GM23338 (cell line): ENCODE data around the gene PRPF19. TPM values are rescaled to one million over a fixed set of nuclear protein-coding genes. Genes with fewer than 3 reads are reported as not detected.

Experiments
- ATAC-seq: fragments of 200-7000 bp; cut with Tn5 transposase; 3 replicates; pipeline ENCODE4 v1.9.1; 2020
- DNase-seq: peaks from one replicate; pipeline ENCODE4 v3.0.0-alpha.2; 2015; ENCODE audit warnings: low spot score
- H2AFZ ChIP-seq: fragments of 200-600 bp; sonication (generic); 2 replicates; pipeline ENCODE4 v1.8.0; 2016; ENCODE audit warnings: antibody characterized with exemption, mild to moderate bottlenecking, moderate library complexity
- H3F3A ChIP-seq: fragments of 200-600 bp; sonication (generic); replicated peaks from 2 replicates; pipeline ENCODE4 v1.8.0; 2017; ENCODE audit warnings: antibody characterized with exemption, mixed run types, low read depth
- H3K27ac ChIP-seq: fragments of 200-600 bp; sonication (generic); 2 replicates; pipeline ENCODE4 v1.6.1; 2016; ENCODE audit warnings: low read depth
- H3K27me3 ChIP-seq: fragments of 200-600 bp; sonication (generic); 2 replicates; pipeline ENCODE4 v1.8.0; 2016; ENCODE audit warnings: mild to moderate bottlenecking, mixed run types, moderate library complexity; ENCODE audit not compliant: insufficient read depth
- H3K36me3 ChIP-seq: fragments of 200-600 bp; sonication (generic); 2 replicates; pipeline ENCODE4 v1.8.0; 2016; ENCODE audit warnings: mild to moderate bottlenecking; ENCODE audit not compliant: insufficient read depth
- H3K4me1 ChIP-seq: fragments of 200-600 bp; sonication (generic); 2 replicates; pipeline ENCODE4 v1.8.0; 2016; ENCODE audit warnings: mild to moderate bottlenecking, moderate library complexity; ENCODE audit not compliant: insufficient read depth
- H3K4me2 ChIP-seq: fragments of 200-600 bp; sonication (generic); 2 replicates; pipeline ENCODE4 v1.7.1; 2017; ENCODE audit warnings: mixed run types
- H3K4me3 ChIP-seq: fragments of 200-600 bp; sonication (generic); 2 replicates; pipeline ENCODE4 v1.6.1; 2016; ENCODE audit warnings: mixed run types
- H3K79me2 ChIP-seq: fragments of 200-600 bp; sonication (generic); replicated peaks from 2 replicates; pipeline ENCODE4 v1.8.0; 2017; ENCODE audit warnings: mild to moderate bottlenecking; ENCODE audit not compliant: insufficient read depth
- H3K9me2 ChIP-seq: fragments of 200-600 bp; sonication (generic); 2 replicates; pipeline ENCODE4 v1.8.0; 2017; ENCODE audit not compliant: insufficient read depth
- H4K20me1 ChIP-seq: fragments of 200-600 bp; sonication (generic); replicated peaks from 2 replicates; pipeline ENCODE4 v1.8.0; 2017; ENCODE audit warnings: mild to moderate bottlenecking; ENCODE audit not compliant: insufficient read depth
- H3K27ac Mint-ChIP-seq: 2 replicates; pipeline ENCODE4 v1.8.0; 2020; ENCODE audit warnings: inconsistent platforms, mild to moderate bottlenecking, moderate library complexity, mixed read lengths
- H3K27me3 Mint-ChIP-seq: 3 replicates; pipeline ENCODE4 v1.8.0; 2022; ENCODE audit warnings: low read depth, mild to moderate bottlenecking, moderate library complexity, mixed read lengths, inconsistent platforms; ENCODE audit not compliant: insufficient read depth, poor library complexity
- H3K36me3 Mint-ChIP-seq: 3 replicates; pipeline ENCODE4 v1.8.0; 2021; ENCODE audit warnings: low read depth, mild to moderate bottlenecking, inconsistent platforms, moderate library complexity, mixed read lengths
- H3K4me1 Mint-ChIP-seq: 3 replicates; pipeline ENCODE4 v1.8.0; 2020; ENCODE audit warnings: mild to moderate bottlenecking, inconsistent platforms, mixed read lengths
- H3K4me3 Mint-ChIP-seq: 3 replicates; pipeline ENCODE4 v1.8.0; 2021; ENCODE audit warnings: moderate library complexity, mild to moderate bottlenecking, inconsistent platforms, mixed read lengths
- H3K9me3 Mint-ChIP-seq: 3 replicates; pipeline ENCODE4 v1.8.0; 2020; ENCODE audit warnings: moderate library complexity, mild to moderate bottlenecking, inconsistent platforms, mixed read lengths
- NANOG ChIP-seq: IDR thresholded peaks from 2 replicates; pipeline ENCODE4 v1.6.1; 2016; ENCODE audit warnings: antibody characterized with exemption, borderline replicate concordance
- STAT1 ChIP-seq: IDR thresholded peaks from one replicate; pipeline ENCODE4 v1.6.1; 2016; ENCODE audit warnings: antibody characterized with exemption; ENCODE audit not compliant: unreplicated experiment
- polyA plus RNA-seq: library from polyadenylated mRNA; unstranded; fragments of >200 nt; fragmentation: Nextera tagmentation; extraction: Ambion mirVana; gene quantifications from 2 replicates; pipeline ENCODE4 v1.2.1, GENCODE V29; 2016
- total RNA-seq: library from RNA; depleted of rRNA; stranded (reverse); fragments of >200 nt; shearing (Covaris generic); gene quantifications from 2 replicates; pipeline ENCODE4 v1.2.3, GENCODE V29; 2014
- TF ChIP-seq, protein P1 (sequence below): IDR thresholded peaks from one replicate; pipeline ENCODE4 v1.6.1; 2018; ENCODE audit warnings: antibody characterized with exemption; ENCODE audit not compliant: unreplicated experiment
- TF ChIP-seq, protein P2 (sequence below), 2 experiments: fragments of 200-600 bp in 1 of 2; sonication (generic) in 1 of 2; conservative IDR thresholded peaks; 2 replicates each; pipeline versions ENCODE4 v1.5.1 to v1.6.1; 2016 to 2017; ENCODE audit warnings: antibody characterized with exemption in 2 of 2, low read depth in 2 of 2, mild to moderate bottlenecking in 2 of 2, moderate library complexity in 1 of 2
- TF ChIP-seq, protein P3 (sequence below): fragments of 250-450 bp; sonication (Bioruptor Pico); IDR thresholded peaks from 2 replicates; pipeline ENCODE4 v1.5.0; 2020; ENCODE audit warnings: mild to moderate bottlenecking, moderate library complexity

The PRPF19 gene
- total and polyA plus RNA-seq, 2 experiments from 2014 or later, result 153 to 161 TPM

DNA sequence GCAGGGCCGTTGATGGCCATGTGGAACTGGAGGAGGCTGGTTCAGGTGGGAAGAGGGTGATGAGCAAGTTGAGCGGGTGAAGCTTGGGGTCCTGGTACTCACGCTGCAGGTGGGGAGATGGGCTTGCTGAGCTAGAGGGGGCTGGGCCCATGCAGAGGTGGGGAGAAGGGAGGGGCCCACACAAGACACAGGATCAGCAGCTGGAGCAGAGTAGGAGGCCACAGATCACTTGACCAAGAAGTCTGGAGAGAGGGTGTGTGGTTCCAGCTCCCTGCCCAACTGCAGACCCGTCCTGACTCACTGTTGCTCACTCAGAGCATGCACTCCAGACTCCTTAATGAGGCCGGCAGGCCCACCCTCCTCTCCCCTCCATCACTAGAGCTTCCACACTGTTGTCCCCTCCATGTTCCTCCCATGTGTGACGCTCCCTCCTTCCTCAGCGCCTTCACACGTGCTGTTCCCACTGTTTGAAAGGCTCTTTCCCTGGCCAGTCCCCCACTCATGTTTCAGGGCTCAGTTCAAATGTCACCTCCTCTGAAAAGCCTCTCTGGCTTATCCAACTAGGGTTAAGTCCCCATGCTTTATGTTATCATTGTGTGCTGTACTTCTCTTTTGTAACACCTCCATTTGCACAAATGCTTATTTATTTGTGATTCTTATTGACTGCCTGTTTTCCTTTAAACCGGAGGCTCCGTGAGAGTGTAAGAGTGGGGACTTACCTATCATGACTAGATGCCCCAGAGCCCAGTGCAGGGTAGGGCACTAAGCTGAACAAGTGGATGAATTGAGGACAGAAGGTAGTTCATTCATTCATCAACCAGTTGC, 62.1 kb downstream of the PRPF19 start (continued):
- TF ChIP-seq, protein P1, sequence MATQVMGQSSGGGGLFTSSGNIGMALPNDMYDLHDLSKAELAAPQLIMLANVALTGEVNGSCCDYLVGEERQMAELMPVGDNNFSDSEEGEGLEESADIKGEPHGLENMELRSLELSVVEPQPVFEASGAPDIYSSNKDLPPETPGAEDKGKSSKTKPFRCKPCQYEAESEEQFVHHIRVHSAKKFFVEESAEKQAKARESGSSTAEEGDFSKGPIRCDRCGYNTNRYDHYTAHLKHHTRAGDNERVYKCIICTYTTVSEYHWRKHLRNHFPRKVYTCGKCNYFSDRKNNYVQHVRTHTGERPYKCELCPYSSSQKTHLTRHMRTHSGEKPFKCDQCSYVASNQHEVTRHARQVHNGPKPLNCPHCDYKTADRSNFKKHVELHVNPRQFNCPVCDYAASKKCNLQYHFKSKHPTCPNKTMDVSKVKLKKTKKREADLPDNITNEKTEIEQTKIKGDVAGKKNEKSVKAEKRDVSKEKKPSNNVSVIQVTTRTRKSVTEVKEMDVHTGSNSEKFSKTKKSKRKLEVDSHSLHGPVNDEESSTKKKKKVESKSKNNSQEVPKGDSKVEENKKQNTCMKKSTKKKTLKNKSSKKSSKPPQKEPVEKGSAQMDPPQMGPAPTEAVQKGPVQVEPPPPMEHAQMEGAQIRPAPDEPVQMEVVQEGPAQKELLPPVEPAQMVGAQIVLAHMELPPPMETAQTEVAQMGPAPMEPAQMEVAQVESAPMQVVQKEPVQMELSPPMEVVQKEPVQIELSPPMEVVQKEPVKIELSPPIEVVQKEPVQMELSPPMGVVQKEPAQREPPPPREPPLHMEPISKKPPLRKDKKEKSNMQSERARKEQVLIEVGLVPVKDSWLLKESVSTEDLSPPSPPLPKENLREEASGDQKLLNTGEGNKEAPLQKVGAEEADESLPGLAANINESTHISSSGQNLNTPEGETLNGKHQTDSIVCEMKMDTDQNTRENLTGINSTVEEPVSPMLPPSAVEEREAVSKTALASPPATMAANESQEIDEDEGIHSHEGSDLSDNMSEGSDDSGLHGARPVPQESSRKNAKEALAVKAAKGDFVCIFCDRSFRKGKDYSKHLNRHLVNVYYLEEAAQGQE, result no peak
- TF ChIP-seq, protein P2, sequence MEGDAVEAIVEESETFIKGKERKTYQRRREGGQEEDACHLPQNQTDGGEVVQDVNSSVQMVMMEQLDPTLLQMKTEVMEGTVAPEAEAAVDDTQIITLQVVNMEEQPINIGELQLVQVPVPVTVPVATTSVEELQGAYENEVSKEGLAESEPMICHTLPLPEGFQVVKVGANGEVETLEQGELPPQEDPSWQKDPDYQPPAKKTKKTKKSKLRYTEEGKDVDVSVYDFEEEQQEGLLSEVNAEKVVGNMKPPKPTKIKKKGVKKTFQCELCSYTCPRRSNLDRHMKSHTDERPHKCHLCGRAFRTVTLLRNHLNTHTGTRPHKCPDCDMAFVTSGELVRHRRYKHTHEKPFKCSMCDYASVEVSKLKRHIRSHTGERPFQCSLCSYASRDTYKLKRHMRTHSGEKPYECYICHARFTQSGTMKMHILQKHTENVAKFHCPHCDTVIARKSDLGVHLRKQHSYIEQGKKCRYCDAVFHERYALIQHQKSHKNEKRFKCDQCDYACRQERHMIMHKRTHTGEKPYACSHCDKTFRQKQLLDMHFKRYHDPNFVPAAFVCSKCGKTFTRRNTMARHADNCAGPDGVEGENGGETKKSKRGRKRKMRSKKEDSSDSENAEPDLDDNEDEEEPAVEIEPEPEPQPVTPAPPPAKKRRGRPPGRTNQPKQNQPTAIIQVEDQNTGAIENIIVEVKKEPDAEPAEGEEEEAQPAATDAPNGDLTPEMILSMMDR (conservative IDR thresholded peaks at IDR 0.05; ENCODE audit: low read depth in 2 of 2), result no peak
- TF ChIP-seq NANOG, result no peak

DNA sequence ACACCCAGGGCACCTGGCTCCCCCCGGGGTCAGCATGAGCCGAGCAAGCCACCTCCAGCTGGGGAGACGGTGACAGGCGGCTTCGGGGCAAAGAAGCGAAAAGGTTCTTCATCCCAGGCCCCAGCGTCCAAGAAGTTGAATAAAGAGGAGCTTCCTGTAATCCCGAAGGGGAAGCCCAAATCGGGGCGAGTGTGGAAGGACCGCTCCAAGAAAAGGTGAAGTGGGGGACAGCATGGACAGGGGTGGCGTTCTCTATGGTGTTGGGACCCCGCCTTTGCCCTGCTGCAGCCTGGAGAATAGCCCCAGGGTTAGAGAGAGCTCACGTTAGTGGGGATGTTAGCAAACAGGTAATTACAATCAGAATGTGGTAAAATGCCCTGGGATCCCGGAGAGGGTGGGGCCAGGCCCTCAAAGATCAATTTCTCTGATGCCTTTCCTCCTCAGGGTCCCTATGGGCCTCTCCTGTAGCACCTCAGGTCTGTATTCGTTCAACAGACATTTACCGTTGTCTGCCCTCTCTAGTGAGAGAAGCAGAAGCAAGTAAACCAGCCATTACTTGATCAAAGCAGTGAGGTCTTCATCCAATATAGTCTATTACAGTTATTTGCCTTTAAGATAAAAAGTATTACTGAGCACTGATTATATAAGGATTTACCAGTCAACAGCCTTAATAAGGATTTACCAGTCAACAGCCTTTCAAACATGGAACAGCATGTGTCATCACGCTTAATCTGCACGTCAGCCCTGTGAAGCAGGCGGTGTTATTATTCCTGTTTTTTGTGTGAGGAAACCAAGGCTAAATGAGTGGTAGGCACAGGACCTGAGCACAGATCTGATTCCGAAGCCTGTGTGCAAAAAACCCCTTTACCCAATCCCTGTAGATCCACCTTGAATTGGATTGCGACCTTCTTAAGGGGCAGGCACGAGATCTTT, 63.5 kb downstream of the PRPF19 start:
- no peak overlapping the region for H3K27ac ChIP-seq
- Mint-ChIP-seq H3K4me1 (peaks cover 36% of the 10 kb centered on the region), H3K9me3 (no peaks in the 10 kb centered on the region; the same call in 1 of the 3 replicates), H3K36me3 (peaks cover 21% of the 10 kb centered on the region), H3K27ac (peak overlapping the region; percentile 72), H3K4me3 (peak overlapping the region; percentile 93), H3K27me3 (peaks cover 31% of the 10 kb centered on the region)
- peak overlapping the region; percentile 96 for H3K4me2 ChIP-seq
- H3K36me3 ChIP-seq, result no peaks in the 10 kb centered on the region
- DNase-seq (no peak), ATAC-seq (no peak)
- H3F3A ChIP-seq, result no peaks in the 10 kb centered on the region
- H3K27me3 ChIP-seq, result no peaks in the 10 kb centered on the region
- no peak overlapping the region; the same call in 1 of the 2 replicates for H2AFZ ChIP-seq
- H3K9me2 ChIP-seq, result 0 out of 2 replicates have a peak, but pooled peaks cover 4% of the 10 kb centered on the region
- peaks cover 49% of the 10 kb centered on the region for H3K79me2 ChIP-seq
- peak overlapping the region; percentile 93 for H3K4me3 ChIP-seq
- peaks cover 21% of the 10 kb centered on the region for H4K20me1 ChIP-seq
- H3K4me1 ChIP-seq, result peaks cover 18% of the 10 kb centered on the region
- TF ChIP-seq NANOG (no peak), STAT1 (no peak)
- TF ChIP-seq, protein P3, sequence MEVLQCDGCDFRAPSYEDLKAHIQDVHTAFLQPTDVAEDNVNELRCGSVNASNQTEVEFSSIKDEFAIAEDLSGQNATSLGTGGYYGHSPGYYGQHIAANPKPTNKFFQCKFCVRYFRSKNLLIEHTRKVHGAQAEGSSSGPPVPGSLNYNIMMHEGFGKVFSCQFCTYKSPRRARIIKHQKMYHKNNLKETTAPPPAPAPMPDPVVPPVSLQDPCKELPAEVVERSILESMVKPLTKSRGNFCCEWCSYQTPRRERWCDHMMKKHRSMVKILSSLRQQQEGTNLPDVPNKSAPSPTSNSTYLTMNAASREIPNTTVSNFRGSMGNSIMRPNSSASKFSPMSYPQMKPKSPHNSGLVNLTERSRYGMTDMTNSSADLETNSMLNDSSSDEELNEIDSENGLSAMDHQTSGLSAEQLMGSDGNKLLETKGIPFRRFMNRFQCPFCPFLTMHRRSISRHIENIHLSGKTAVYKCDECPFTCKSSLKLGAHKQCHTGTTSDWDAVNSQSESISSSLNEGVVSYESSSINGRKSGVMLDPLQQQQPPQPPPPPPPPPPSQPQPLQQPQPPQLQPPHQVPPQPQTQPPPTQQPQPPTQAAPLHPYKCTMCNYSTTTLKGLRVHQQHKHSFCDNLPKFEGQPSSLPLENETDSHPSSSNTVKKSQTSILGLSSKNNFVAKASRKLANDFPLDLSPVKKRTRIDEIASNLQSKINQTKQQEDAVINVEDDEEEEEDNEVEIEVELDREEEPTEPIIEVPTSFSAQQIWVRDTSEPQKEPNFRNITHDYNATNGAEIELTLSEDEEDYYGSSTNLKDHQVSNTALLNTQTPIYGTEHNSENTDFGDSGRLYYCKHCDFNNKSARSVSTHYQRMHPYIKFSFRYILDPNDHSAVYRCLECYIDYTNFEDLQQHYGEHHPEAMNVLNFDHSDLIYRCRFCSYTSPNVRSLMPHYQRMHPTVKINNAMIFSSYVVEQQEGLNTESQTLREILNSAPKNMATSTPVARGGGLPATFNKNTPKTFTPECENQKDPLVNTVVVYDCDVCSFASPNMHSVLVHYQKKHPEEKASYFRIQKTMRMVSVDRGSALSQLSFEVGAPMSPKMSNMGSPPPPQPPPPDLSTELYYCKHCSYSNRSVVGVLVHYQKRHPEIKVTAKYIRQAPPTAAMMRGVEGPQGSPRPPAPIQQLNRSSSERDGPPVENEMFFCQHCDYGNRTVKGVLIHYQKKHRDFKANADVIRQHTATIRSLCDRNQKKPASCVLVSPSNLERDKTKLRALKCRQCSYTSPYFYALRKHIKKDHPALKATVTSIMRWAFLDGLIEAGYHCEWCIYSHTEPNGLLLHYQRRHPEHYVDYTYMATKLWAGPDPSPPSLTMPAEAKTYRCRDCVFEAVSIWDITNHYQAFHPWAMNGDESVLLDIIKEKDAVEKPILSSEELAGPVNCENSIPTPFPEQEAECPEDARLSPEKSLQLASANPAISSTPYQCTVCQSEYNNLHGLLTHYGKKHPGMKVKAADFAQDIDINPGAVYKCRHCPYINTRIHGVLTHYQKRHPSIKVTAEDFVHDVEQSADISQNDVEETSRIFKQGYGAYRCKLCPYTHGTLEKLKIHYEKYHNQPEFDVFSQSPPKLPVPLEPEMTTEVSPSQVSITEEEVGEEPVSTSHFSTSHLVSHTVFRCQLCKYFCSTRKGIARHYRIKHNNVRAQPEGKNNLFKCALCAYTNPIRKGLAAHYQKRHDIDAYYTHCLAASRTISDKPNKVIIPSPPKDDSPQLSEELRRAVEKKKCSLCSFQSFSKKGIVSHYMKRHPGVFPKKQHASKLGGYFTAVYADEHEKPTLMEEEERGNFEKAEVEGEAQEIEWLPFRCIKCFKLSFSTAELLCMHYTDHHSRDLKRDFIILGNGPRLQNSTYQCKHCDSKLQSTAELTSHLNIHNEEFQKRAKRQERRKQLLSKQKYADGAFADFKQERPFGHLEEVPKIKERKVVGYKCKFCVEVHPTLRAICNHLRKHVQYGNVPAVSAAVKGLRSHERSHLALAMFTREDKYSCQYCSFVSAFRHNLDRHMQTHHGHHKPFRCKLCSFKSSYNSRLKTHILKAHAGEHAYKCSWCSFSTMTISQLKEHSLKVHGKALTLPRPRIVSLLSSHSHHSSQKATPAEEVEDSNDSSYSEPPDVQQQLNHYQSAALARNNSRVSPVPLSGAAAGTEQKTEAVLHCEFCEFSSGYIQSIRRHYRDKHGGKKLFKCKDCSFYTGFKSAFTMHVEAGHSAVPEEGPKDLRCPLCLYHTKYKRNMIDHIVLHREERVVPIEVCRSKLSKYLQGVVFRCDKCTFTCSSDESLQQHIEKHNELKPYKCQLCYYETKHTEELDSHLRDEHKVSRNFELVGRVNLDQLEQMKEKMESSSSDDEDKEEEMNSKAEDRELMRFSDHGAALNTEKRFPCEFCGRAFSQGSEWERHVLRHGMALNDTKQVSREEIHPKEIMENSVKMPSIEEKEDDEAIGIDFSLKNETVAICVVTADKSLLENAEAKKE (CRISPR knock-in tag), result no peak
- TF ChIP-seq, protein P2 (conservative IDR thresholded peaks at IDR 0.05; ENCODE audit: low read depth in 2 of 2), result no peak
